DND-41 (cell line): ENCODE data around the gene PRRX2.
"Not testable (repeated sequence)": the region's sequence is repeated elsewhere in the genome, so short reads cannot be mapped to it uniquely, and the experiment has no call there.

Experiments used
- ATAC-seq: fragments of 200-7000 bp; cut with Tn5 transposase; 3 replicates; pipeline ENCODE4 v1.9.1; 2021; ENCODE audit warnings: low read depth; ENCODE audit not compliant: insufficient read depth
- DNase-seq: peaks from one replicate; pipeline ENCODE4 v3.0.0-alpha.2; 2020
- H2AFZ ChIP-seq: 2 replicates; pipeline ENCODE4 v1.6.0; 2012; ENCODE audit warnings: low read depth, low read length
- H3K27ac ChIP-seq: 2 replicates; pipeline ENCODE4 v1.5.1; 2012; ENCODE audit warnings: low read length, inconsistent platforms
- H3K27me3 ChIP-seq: fragments of 200-600 bp; sonication (generic); 2 replicates; pipeline ENCODE4 v1.6.0; 2012; ENCODE audit warnings: low read length, mild to moderate bottlenecking, inconsistent platforms; ENCODE audit not compliant: insufficient read depth, poor library complexity
- H3K36me3 ChIP-seq: 2 replicates; pipeline ENCODE4 v1.5.1; 2012; ENCODE audit warnings: low read length, inconsistent platforms; ENCODE audit not compliant: insufficient read depth
- H3K4me1 ChIP-seq: 2 replicates; pipeline ENCODE4 v1.5.1; 2012; ENCODE audit warnings: mild to moderate bottlenecking, low read length; ENCODE audit not compliant: insufficient read depth
- H3K4me2 ChIP-seq: 2 replicates; pipeline ENCODE4 v1.6.0; 2012; ENCODE audit warnings: mild to moderate bottlenecking, moderate library complexity, low read length, inconsistent platforms; ENCODE audit not compliant: insufficient read depth
- H3K4me3 ChIP-seq, 2 experiments: fragments of 200-600 bp in 1 of 2; shearing (Covaris generic) in 1 of 2; 2 replicates each; pipeline ENCODE4 v1.5.1; 2012 to 2016; ENCODE audit warnings: inconsistent platforms in 2 of 2, low read length in 2 of 2, mild to moderate bottlenecking in 2 of 2, low read depth in 1 of 2, moderate library complexity in 1 of 2
- H3K79me2 ChIP-seq: 2 replicates; pipeline ENCODE4 v1.6.0; 2012; ENCODE audit warnings: low read length, inconsistent platforms; ENCODE audit not compliant: insufficient read depth
- H3K9ac ChIP-seq: 2 replicates; pipeline ENCODE4 v1.6.0; 2012; ENCODE audit warnings: low read depth, mild to moderate bottlenecking, inconsistent platforms, low read length, moderate library complexity
- H3K9me3 ChIP-seq: 2 replicates; pipeline ENCODE4 v1.5.1; 2012; ENCODE audit warnings: low read length, moderate library complexity, mild to moderate bottlenecking, inconsistent platforms; ENCODE audit not compliant: insufficient read depth, severe bottlenecking
- H4K20me1 ChIP-seq: 2 replicates; pipeline ENCODE4 v1.6.0; 2012; ENCODE audit warnings: low read length; ENCODE audit not compliant: insufficient read depth
- EZH2 ChIP-seq: IDR thresholded peaks from 3 replicates; pipeline ENCODE4 v1.6.1; 2012; ENCODE audit warnings: borderline replicate concordance, low read depth, mild to moderate bottlenecking, moderate library complexity, low read length, inconsistent platforms; ENCODE audit not compliant: severe bottlenecking
- TF ChIP-seq, protein P1 (sequence below): IDR thresholded peaks from 2 replicates; pipeline ENCODE4 v1.5.1; 2012; ENCODE audit warnings: borderline replicate concordance, low read length, moderate library complexity, mild to moderate bottlenecking; ENCODE audit not compliant: poor library complexity, severe bottlenecking; ENCODE audit errors: extremely low read depth

PRRX2 gene

DNA sequence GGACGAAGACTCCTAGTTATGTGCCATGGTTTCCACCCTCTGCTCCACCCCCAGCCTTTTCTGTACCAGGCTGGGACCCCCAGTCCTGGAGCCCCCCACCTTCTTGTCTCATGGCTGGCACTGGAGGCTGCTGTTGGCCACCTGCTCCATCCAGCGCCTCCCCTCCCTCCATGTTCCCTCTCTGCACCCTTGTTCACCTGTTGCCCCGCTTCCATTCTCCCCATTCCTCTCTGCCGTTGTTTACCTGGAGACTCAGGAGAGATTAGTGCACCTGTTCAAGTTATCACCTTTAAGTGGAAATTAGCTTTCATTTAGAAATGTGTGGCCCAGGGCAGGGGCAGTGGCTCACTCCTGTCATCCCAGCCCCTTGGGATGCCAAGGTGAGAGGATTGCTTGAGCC is 32.2 kb upstream of the PRRX2 start:
- Histone ChIP-seq H3K9me3 (no peaks in the 10 kb centered on the region), H4K20me1 (peaks cover 85% of the 10 kb centered on the region)
- no peak for DNase-seq

DNA sequence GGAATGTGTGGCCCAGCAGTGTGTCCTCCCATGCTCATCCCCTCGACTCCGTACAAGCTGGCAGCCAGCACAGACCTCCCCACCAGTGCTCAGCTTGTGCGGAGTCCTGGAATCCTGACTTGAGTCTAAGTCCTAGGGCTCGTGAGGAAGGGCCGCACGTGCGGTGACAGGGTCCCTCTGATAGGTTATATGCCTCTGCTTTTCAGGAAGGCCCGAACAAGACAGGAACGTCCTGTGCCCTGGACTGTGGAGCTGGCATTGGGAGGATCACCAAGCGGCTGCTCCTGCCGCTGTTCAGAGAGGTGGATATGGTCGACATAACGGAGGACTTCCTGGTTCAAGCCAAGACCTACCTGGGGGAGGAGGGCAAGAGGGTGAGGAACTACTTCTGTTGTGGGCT is 31.6 kb upstream of the PRRX2 start:
- ATAC-seq (no peak), DNase-seq (no peak)
- peaks cover 85% of the 10 kb centered on the region for H4K20me1 ChIP-seq
- peaks cover 64% of the 10 kb centered on the region for H3K36me3 ChIP-seq
- no peak overlapping the region for H3K9ac ChIP-seq
- no peak overlapping the region for H2AFZ ChIP-seq
- H3K9me3 ChIP-seq = no peaks in the 10 kb centered on the region
- H3K4me2 ChIP-seq = no peak overlapping the region
- H3K4me3 ChIP-seq = no peak overlapping the region
- peaks cover 62% of the 10 kb centered on the region for H3K79me2 ChIP-seq
- H3K27me3 ChIP-seq = no peaks in the 10 kb centered on the region
- no peak for TF ChIP-seq EZH2
- TF ChIP-seq, protein P1, sequence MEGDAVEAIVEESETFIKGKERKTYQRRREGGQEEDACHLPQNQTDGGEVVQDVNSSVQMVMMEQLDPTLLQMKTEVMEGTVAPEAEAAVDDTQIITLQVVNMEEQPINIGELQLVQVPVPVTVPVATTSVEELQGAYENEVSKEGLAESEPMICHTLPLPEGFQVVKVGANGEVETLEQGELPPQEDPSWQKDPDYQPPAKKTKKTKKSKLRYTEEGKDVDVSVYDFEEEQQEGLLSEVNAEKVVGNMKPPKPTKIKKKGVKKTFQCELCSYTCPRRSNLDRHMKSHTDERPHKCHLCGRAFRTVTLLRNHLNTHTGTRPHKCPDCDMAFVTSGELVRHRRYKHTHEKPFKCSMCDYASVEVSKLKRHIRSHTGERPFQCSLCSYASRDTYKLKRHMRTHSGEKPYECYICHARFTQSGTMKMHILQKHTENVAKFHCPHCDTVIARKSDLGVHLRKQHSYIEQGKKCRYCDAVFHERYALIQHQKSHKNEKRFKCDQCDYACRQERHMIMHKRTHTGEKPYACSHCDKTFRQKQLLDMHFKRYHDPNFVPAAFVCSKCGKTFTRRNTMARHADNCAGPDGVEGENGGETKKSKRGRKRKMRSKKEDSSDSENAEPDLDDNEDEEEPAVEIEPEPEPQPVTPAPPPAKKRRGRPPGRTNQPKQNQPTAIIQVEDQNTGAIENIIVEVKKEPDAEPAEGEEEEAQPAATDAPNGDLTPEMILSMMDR = no peak
- H3K4me1 ChIP-seq = peaks cover 4% of the 10 kb centered on the region; the same call in 1 of the 2 replicates
- H3K27ac ChIP-seq = no peak overlapping the region

More for the DNA sequence above, 32.2 kb upstream of the PRRX2 start:
- no peak overlapping the region for H3K27ac ChIP-seq
- no peak for ATAC-seq
- H3K27me3 ChIP-seq = no peaks in the 10 kb centered on the region
- peaks cover 66% of the 10 kb centered on the region for H3K79me2 ChIP-seq
- H3K4me2 ChIP-seq = no peak overlapping the region
- H3K4me3 ChIP-seq = no peak overlapping the region
- no peak overlapping the region for H3K9ac ChIP-seq
- no peak overlapping the region for H2AFZ ChIP-seq
- H3K36me3 ChIP-seq = peaks cover 62% of the 10 kb centered on the region
- H3K4me1 ChIP-seq = peaks cover 10% of the 10 kb centered on the region
- TF ChIP-seq EZH2 = no peak
- TF ChIP-seq, protein P1 = no peak

DNA sequence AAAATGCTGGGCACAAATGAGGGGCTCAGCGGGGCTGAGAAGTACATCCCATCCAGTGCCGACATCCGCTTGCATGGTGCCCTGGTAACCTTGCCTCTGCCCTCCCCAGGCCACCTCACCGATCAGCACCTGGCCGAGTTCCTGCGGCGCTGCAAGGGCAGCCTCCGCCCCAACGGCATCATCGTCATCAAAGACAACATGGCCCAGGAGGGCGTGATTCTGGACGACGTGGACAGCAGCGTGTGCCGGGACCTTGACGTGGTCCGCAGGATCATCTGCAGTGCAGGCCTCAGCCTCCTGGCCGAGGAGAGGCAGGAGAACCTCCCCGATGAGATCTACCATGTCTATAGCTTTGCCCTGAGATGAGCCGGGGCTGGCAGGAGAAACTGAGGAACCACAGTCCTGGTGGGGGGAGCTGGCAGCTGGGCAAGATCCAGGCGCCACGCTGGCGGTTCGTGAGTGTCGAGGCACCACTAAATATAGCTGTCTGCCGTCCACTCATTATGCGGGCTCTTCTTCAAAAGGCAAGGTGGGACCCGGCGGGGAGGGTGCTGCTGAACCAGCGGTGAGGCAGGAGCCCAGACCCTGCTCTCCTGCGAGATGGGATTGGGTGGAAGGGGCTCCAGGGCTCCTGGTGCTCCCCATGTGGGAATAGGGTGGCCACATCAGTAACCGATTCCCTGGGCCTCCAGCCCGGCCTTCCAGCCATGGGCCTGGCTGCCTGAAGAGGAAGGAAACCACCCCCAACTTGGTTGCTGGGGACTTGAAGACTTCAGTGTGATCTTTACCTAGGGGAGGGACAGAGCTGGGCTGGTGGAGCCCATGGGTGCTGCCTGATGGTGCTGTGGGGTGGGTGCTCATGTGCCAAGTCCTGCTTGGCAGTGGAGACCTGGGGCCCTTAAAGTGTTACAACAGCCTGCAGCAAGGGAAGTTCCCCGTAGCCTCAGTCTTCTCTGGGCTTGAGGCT is 30.1 kb upstream of the PRRX2 start:
- DNase-seq = no peak
- H4K20me1 ChIP-seq = peaks cover 84% of the 10 kb centered on the region
- no peak overlapping the region for H3K27ac ChIP-seq
- ATAC-seq = no peak
- no peaks in the 10 kb centered on the region for H3K27me3 ChIP-seq
- peaks cover 74% of the 10 kb centered on the region for H3K36me3 ChIP-seq
- peaks cover 60% of the 10 kb centered on the region for H3K79me2 ChIP-seq
- H3K4me2 ChIP-seq = no peak overlapping the region
- no peak overlapping the region for H3K9ac ChIP-seq
- TF ChIP-seq, protein P1 = no peak
- no peak for TF ChIP-seq EZH2
- no peaks in the 10 kb centered on the region for H3K9me3 ChIP-seq
- no peak overlapping the region for H3K4me3 ChIP-seq
- peaks cover 15% of the 10 kb centered on the region for H3K4me1 ChIP-seq
- no peak overlapping the region for H2AFZ ChIP-seq

DNA sequence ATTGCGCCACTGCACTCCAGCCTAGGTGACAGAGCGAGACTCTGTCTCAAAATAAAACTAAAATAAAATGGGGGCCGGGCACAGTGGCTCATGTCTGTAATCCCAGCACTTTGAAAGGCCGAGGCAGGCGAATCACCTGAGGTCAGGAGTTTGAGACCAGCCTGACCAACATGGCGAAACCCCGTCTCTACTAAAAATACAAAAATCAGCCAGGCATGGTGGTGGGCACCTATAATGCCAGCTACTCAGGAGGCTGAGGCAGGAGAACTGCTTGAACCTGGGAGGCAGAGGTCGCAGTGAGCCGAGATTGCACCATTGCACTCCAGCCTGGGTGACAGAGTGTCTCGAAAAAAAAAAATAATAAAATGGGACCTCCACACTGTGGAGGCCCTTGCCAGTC is 29.1 kb upstream of the PRRX2 start:
- H3K36me3 ChIP-seq = peaks cover 71% of the 10 kb centered on the region
- H3K79me2 ChIP-seq = peaks cover 60% of the 10 kb centered on the region
- not testable (repeated sequence) for H3K27me3 ChIP-seq, H3K27ac ChIP-seq, H3K9me3 ChIP-seq, DNase-seq, H3K9ac ChIP-seq, H3K4me2 ChIP-seq, ATAC-seq, H2AFZ ChIP-seq, H3K4me3 ChIP-seq
- peaks cover 24% of the 10 kb centered on the region for H3K4me1 ChIP-seq
- H4K20me1 ChIP-seq = peaks cover 84% of the 10 kb centered on the region
